Fibroblast of villous mesenchyme (primary cell): ENCODE results near the gene SLIT3. TPM values are rescaled to one million over a fixed set of nuclear protein-coding genes. Genes with fewer than 3 reads are reported as not detected.

ENCODE experiments used
- DNase-seq: peaks from one replicate; pipeline ENCODE4 v3.0.0-alpha.2; 2010; ENCODE audit warnings: low read depth
- H3K4me3 ChIP-seq: 2 replicates; pipeline ENCODE4 v1.5.1; 2011; ENCODE audit warnings: low read depth, mild to moderate bottlenecking, low read length
- total RNA-seq: library from RNA; depleted of rRNA; stranded (reverse); fragments of >200 nt; gene quantifications from 2 replicates; pipeline ENCODE4 v1.2.3, GENCODE V29; 2012
- TF ChIP-seq, protein P1 (sequence below): IDR thresholded peaks from 2 replicates; pipeline ENCODE4 v1.5.1; 2012; ENCODE audit warnings: low read depth, mild to moderate bottlenecking, low read length; ENCODE audit not compliant: insufficient read depth

Gene SLIT3
- total RNA-seq, 1 donor: under 0.01 TPM

DNA sequence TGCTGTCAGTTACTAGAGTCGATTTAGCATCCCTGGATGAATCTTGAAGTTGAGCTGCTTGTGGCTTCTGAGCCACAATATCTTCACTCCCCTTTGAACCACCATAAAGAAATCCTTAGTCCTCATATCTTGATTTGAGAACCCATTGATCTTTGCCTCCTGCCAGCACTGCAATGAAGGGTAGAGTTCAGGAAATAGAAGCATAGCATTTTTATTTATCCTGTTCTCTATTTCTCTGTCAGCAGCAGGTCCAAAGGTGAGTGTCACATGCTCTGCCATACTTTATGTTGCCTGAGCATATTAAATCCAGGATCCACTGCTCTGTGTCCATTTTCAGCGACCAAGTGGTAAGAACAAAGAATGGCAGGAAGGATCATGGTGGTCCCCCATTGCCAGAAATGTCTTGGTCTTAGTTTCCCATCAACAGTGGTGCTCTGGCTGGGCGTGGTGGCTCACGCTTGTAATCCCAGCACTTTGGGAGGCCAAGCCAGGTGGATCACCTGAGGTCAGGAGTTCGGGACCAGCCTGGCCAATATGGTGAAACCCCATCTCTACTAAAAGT, 641.6 kb downstream of the SLIT3 start:
- no peak overlapping the region for H3K4me3 ChIP-seq
- DNase-seq: no peak
- TF ChIP-seq, protein P1, sequence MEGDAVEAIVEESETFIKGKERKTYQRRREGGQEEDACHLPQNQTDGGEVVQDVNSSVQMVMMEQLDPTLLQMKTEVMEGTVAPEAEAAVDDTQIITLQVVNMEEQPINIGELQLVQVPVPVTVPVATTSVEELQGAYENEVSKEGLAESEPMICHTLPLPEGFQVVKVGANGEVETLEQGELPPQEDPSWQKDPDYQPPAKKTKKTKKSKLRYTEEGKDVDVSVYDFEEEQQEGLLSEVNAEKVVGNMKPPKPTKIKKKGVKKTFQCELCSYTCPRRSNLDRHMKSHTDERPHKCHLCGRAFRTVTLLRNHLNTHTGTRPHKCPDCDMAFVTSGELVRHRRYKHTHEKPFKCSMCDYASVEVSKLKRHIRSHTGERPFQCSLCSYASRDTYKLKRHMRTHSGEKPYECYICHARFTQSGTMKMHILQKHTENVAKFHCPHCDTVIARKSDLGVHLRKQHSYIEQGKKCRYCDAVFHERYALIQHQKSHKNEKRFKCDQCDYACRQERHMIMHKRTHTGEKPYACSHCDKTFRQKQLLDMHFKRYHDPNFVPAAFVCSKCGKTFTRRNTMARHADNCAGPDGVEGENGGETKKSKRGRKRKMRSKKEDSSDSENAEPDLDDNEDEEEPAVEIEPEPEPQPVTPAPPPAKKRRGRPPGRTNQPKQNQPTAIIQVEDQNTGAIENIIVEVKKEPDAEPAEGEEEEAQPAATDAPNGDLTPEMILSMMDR: no peak

DNA sequence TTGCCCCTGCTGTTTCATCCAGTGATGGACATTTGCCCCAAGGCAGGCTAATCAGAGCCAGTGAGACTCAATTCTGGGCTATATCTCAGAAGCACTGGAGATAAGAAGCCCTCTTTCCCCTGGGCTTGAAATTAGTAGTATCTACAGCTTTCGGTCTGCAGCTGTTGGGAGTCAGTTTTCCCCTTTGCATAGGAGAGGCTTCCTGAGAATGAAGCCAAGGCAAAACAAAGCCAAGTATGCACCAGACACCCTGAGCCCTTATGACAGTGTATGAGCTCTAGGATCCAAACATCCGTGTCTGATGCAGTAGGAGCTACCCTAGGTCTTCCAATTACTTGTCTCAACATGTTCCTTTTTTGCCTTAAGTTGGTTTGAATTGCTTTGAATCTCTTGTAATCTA, 642.5 kb downstream of the SLIT3 start:
- TF ChIP-seq, protein P1: no peak
- no peak overlapping the region for H3K4me3 ChIP-seq
- no peak for DNase-seq

DNA sequence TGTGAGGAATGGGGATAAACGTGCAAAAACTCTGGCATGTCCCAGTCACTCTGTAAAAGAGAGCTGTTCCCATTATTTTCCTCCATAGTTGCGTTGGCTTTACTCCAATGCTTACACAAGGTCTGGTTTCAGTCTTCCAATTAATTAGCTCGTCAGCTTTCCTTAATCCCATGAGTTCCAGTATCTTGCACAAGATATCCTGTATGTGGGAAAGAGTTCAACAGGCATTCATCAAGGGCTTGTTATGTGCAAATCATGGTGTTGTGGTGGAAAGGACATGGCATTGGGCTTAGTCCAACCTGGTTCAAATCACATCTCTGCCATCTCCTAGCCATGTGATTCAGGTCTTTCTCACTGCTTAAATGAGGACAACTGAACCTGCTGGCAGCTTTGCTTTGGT, 644.3 kb downstream of the SLIT3 start:
- no peak overlapping the region for H3K4me3 ChIP-seq
- DNase-seq: peak; percentile 91
- TF ChIP-seq, protein P1: no peak

DNA sequence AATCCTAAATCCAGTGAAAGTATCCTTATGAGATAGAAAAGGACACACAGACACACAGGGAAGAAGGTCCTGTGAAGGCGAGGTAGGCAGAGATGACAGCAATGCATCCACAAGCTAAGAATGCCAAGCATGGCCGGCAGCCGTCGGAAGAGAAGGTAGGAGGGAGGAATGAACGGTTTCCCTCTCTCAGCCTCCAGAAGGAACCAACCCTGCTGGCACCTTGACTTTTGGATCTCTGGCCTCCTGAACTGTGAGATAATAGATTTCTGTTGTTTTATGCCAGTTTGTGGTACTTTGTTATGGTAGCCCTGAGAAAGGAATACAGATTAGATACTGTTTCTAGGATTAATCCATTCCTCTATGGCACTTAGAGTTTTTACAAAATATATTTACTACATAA, 645.6 kb downstream of the SLIT3 start:
- TF ChIP-seq, protein P1: no peak
- DNase-seq: no peak
- H3K4me3 ChIP-seq: no peak overlapping the region

DNA sequence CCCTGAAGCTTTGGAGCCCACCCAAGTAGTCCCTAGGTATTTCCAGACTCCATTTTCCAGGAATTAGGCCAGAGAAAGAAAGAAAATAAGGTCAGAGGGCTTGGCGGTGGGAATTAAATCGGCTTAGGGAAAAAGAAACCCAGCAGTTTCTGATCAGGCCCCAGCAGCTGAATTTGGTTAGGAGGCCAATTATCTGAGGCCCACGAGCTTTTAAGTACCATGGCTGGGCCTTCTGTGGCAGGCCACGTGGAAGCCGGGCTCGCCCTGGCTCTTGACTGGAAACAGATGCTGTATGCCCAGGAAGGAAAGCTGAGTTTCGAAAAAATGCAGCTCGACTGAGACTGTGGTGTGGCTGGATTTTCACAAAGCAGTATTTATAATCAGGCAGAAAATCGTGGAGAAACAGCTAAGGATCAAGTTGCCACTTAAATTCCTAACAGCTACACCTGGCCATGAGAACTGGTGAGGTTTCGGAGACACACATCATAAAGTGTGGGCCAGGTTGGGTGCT, 646.7 kb downstream of the SLIT3 start:
- DNase-seq: peak; percentile 87
- TF ChIP-seq, protein P1: no peak
- H3K4me3 ChIP-seq: no peak overlapping the region

DNA sequence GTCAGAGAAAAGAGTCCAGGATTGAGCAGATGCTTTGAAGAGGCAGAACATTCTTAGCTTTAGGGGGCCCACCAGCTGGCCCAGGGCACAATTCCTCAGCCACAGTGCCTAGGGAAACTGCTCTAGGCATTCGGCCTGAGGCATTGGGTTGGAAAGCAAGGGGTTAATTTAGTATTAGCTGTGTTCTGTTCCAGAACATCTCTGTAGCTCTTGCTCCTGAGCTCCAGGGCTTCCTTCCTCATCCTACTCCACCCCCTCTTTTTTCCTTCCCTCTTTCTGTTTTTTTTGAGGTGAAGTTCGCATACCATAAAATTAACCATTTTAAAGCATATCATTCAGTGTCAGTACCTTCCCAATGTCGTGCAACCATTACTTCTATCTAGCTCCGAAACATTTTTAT, 647.3 kb downstream of the SLIT3 start:
- no peak overlapping the region for H3K4me3 ChIP-seq
- TF ChIP-seq, protein P1: no peak
- DNase-seq: no peak

DNA sequence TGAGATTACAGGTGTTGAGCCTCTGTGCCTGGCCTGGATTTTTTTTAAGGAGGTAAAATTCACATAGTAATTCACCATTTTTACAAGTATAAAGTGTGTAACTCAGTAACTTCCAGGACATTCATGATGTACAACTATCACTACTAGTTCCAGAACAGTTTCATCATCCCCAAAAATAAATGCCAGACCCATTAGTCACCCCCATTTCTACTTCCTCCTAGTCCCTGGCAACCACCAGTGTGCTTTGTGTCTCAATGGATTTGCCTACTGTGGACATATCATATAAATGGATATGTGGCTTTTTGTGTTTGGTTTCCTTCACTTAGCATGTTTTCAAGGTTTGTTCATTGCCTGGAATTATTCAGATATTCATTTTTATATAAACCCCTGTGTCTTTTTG, 649.3 kb downstream of the SLIT3 start:
- DNase-seq: peak; percentile 71
- H3K4me3 ChIP-seq: no peak overlapping the region
- TF ChIP-seq, protein P1: no peak
